Thyroid gland (tissue), 4 donors: ENCODE data around the gene TGM1.

Source experiments
- CTCF ChIP-seq, 6 experiments: fragments of 200-600 bp in 3 of 6; fragments of 450-650 bp in 3 of 6; sonication (generic) in 3 of 6; IDR thresholded peaks; one replicate each; pipeline ENCODE4 v1.5.1; 2016 to 2019; ENCODE audit warnings: antibody characterized with exemption in 6 of 6, mild to moderate bottlenecking in 2 of 6, inconsistent platforms in 1 of 6, moderate library complexity in 1 of 6
- POLR2A ChIP-seq, 2 donors: fragments of 450-650 bp; IDR thresholded peaks; one replicate each; pipeline ENCODE4 v1.6.1; 2017; ENCODE audit warnings: antibody characterized with exemption in 2 of 2, mild to moderate bottlenecking in 2 of 2, moderate library complexity in 1 of 2

DNA sequence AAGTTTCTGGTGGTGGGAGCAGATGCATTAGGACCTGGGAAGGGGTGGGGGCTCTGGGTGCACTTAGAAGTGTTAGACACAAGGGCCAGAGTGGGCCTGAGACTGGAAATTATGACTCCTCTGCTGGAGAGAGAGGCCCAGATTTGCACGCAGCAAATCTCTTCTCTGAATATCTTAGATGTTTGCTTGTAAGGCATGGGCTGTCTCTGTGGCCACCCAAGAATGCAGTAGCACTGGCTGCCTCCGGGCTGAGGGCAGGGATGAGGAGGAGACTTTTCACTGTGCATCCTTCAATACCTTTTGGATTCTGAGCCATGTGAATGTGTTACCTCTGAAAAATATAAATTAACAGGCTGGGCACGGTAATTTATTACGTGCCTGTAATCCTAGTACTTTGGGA is 22.4 kb upstream of the TGM1 start:
- TF ChIP-seq CTCF (IDR thresholded peaks at IDR 0.05), result no peak
- TF ChIP-seq POLR2A (IDR thresholded peaks at IDR 0.05), result no peak
